Adrenal gland (tissue), 12 donors: ENCODE data around the gene KAZN. TPM values are rescaled to one million over a fixed set of nuclear protein-coding genes. Genes with fewer than 3 reads are reported as not detected.

Experiments used
- DNase-seq, 7 donors: peaks; one replicate each; pipeline ENCODE4 v3.0.0-alpha.2; 2019 to 2020
- H3K27ac ChIP-seq, 5 donors: fragments of 200-600 bp; sonication (generic) in 4 of 5; 1 replicate in 3 of 5; 2 replicates in 2 of 5; pipeline versions ENCODE4 v1.5.1 to v1.8.0; 2016 to 2020; ENCODE audit warnings: mild to moderate bottlenecking in 1 of 5
- H3K27me3 ChIP-seq: fragments of 200-600 bp; 2 replicates; pipeline ENCODE4 v1.8.0; 2021
- H3K36me3 ChIP-seq, 2 donors: fragments of 200-600 bp; replicated peaks in 1 of 2; 1 replicate in 1 of 2; 2 replicates in 1 of 2; pipeline versions ENCODE4 v1.5.1 to v1.8.0; 2018 to 2022
- H3K4me1 ChIP-seq, 2 donors: fragments of 200-600 bp; replicated peaks in 1 of 2; 1 replicate in 1 of 2; 2 replicates in 1 of 2; pipeline versions ENCODE4 v1.5.1 to v1.8.0; 2018 to 2021
- H3K4me3 ChIP-seq, 4 donors: fragments of 200-600 bp; sonication (generic) in 3 of 4; one replicate each; pipeline ENCODE4 v1.5.1; 2016 to 2018
- H3K9me3 ChIP-seq, 3 donors: fragments of 200-600 bp; sonication (generic) in 1 of 3; replicated peaks in 1 of 3; 1 replicate in 2 of 3; 2 replicates in 1 of 3; pipeline versions ENCODE4 v1.5.1 to v1.8.0; 2016 to 2021
- POLR2A ChIP-seq, 2 donors: fragments of 450-650 bp; IDR thresholded peaks; one replicate each; pipeline ENCODE4 v1.6.1; 2017; ENCODE audit warnings: antibody characterized with exemption in 2 of 2, mild to moderate bottlenecking in 2 of 2, moderate library complexity in 1 of 2
- WGBS, 4 donors: extraction: QIAGEN DNeasy Blood & Tissue Kit in 2 of 4; methylation state at CpG; one replicate each; pipeline versions ENCODE4 v1.1.5 to v1.1.7; 2013 to 2017; 5-methylcytosine and 5-hydroxymethylcytosine counted together
- intact Hi-C, 2 donors: fragments of 100-400 bp; cut with DNase I; formaldehyde crosslinking; loops; one replicate each; pipeline versions ENCODE4 v1.14.1 to v1.15.0; 2022 to 2023
- polyA plus RNA-seq, 3 donors: library from polyadenylated mRNA; stranded (reverse); fragments of 200-250 nt in 2 of 3; fragments of 350-450 nt in 1 of 3; fragmentation: Illumina TruSeq in 1 of 3; extraction: RNeasy Lipid Tissue Mini Kit (QIAGEN cat#74804) in 1 of 3; gene quantifications; one replicate each; pipeline ENCODE4 v1.2.3, GENCODE V29; 2013 to 2014
- total RNA-seq, 9 donors: library from RNA; depleted of rRNA in 4 of 9; stranded (reverse); fragments of >200 nt in 4 of 9; fragments of 120-200 nt in 1 of 9; fragmentation: NEBNext Ultra II Directional in 1 of 9; extraction: Animal tissue kit (Norgen Biotek cat#: 25700) in 1 of 9; gene quantifications; one replicate each; pipeline versions ENCODE4 v1.1.0 to v1.2.4, GENCODE V29; 2013 to 2023
- TF ChIP-seq, protein P1 (sequence below), 6 experiments: fragments of 450-650 bp in 4 of 6; fragments of 200-600 bp in 2 of 6; sonication (generic) in 1 of 6; IDR thresholded peaks; 1 replicate in 5 of 6; 2 replicates in 1 of 6; pipeline versions ENCODE4 v1.5.1 to v1.8.0; 2016 to 2021; ENCODE audit warnings: antibody characterized with exemption in 6 of 6, mild to moderate bottlenecking in 2 of 6, moderate library complexity in 1 of 6
- donor health status: healthy with polysubstance abuse.
- donor health status: Bipolar disorder and iron deficiency.
- donor health status: DM: yes; HTN: yes; CAD: no.
- donor health status: DM: no; HTN: no; CAD: no.
- donor health status: DM: no; HTN: no; CAD: no.
- donor health status: DM: yes; HTN: yes; CAD: no.

KAZN gene
- total and polyA plus RNA-seq, 12 donors, result 5.9 to 63.4 (median 29.5) TPM

DNA sequence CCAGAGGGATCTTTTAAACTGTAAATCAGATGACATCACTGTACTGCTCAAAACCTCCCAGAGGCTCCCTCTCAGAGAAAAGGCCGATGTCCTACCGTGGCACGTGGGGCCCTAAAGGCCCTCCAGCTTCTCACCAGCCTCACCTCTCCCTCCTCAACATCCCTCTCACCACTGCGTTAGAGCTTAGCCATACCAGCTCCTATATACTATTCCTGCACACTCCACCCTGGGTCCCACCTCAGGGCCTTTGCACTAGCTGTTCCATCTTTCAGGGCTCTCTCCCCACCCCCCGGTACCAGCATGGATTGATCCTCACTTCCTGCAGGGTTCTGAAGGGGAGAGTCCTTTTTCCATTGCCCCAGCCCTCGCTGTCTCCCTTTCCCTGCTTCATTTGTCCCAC, 111.8 kb downstream of the KAZN start:
- DNase-seq, result no peak
- H3K27me3 ChIP-seq, result no peaks in the 10 kb centered on the region
- no peaks in the 10 kb centered on the region for H3K4me1 ChIP-seq
- H3K27ac ChIP-seq, result no peak overlapping the region
- H3K9me3 ChIP-seq, result no peaks in the 10 kb centered on the region
- no peak for TF ChIP-seq POLR2A (IDR thresholded peaks at IDR 0.05)
- TF ChIP-seq, protein P1, sequence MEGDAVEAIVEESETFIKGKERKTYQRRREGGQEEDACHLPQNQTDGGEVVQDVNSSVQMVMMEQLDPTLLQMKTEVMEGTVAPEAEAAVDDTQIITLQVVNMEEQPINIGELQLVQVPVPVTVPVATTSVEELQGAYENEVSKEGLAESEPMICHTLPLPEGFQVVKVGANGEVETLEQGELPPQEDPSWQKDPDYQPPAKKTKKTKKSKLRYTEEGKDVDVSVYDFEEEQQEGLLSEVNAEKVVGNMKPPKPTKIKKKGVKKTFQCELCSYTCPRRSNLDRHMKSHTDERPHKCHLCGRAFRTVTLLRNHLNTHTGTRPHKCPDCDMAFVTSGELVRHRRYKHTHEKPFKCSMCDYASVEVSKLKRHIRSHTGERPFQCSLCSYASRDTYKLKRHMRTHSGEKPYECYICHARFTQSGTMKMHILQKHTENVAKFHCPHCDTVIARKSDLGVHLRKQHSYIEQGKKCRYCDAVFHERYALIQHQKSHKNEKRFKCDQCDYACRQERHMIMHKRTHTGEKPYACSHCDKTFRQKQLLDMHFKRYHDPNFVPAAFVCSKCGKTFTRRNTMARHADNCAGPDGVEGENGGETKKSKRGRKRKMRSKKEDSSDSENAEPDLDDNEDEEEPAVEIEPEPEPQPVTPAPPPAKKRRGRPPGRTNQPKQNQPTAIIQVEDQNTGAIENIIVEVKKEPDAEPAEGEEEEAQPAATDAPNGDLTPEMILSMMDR (IDR thresholded peaks at IDR 0.05), result no peak
- no peak overlapping the region for H3K4me3 ChIP-seq
- intact Hi-C loops, result no loop called here
- 91 to 96% (median 93%) methylated on average over 6 of the region's 6 CpGs for WGBS, 4 donors
- no peaks in the 10 kb centered on the region for H3K36me3 ChIP-seq

DNA sequence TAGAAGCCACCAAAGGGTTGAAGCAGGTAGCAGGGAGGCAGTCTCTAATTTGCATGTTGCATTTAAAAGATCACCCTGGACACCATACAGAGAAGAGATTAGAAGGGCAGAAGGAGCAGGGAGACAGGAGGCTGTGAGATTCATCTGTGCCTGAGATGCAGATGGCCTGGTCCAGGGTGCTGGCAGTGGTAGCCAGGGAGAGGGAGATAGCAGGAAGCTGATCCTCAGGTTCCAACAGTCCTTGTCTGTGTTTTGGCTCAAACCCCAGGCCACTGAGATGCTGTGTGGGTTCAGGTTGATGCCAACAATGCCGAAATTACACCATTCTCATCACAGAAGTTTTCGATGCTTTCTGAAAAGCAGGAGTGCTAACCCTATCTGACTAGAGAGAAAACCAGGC, 113.7 kb downstream of the KAZN start:
- Histone ChIP-seq H3K4me3 (no peak overlapping the region), H3K36me3 (no peaks in the 10 kb centered on the region), H3K4me1 (no peaks in the 10 kb centered on the region), H3K27ac (no peak overlapping the region), H3K27me3 (no peaks in the 10 kb centered on the region), H3K9me3 (no peaks in the 10 kb centered on the region)
- intact Hi-C loops, result no loop called here
- 72 to 89% (median 82%) methylated on average over 2 of the region's 2 CpGs for WGBS, 4 donors
- no peak for TF ChIP-seq POLR2A (IDR thresholded peaks at IDR 0.05)
- TF ChIP-seq, protein P1 (IDR thresholded peaks at IDR 0.05), result no peak
- DNase-seq, result no peak

DNA sequence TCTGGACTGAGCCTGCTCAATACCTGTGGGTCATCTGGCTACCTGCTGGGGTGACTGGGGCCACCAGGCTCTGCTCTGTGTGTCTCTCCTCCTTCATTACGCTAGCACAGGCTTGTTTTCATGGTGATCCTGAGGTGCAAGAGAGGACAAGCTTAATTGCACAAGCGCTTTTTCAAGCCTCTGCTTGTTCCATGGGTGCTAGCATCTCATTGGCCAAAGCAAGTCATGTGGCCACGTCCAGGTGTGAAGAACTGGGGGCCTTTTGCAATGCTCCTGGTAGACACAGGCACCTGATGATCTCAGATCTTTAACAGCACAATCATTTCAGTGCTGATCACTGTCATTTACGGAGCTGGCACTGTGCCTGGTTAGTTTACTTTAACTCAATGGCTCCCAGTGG, 114.6 kb downstream of the KAZN start:
- Histone ChIP-seq H3K9me3 (no peaks in the 10 kb centered on the region), H3K4me1 (no peaks in the 10 kb centered on the region), H3K27ac (no peak overlapping the region), H3K36me3 (no peaks in the 10 kb centered on the region), H3K27me3 (no peaks in the 10 kb centered on the region), H3K4me3 (no peak overlapping the region)
- DNase-seq, result no peak
- WGBS, 4 donors, result 55 to 84% (median 72%) methylated on average over 3 to 4 of the region's 4 CpGs
- intact Hi-C loops, result no loop called here
- TF ChIP-seq POLR2A (IDR thresholded peaks at IDR 0.05), result no peak
- TF ChIP-seq, protein P1 (IDR thresholded peaks at IDR 0.05), result no peak

DNA sequence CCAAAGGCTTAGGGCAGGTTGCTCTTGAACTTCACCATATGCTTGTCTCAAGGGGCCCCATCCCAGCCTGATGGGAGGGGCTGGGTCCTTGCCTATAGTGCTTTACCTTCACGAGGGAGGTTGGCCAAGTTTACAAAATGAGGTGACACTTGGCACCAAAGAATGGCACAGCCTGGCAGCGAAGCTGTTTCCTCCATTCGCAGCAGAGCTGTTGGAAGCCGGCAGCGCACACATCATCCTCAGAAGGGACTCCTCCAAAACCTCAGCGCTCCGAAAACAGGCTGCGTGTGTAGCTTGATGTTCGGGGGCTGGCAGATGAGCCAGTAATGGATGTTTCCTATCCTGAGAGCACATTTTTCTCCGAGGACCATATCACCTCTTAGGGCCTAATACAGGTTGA, 116.8 kb downstream of the KAZN start:
- TF ChIP-seq POLR2A (IDR thresholded peaks at IDR 0.05), result no peak
- TF ChIP-seq, protein P1 (IDR thresholded peaks at IDR 0.05), result no peak
- intact Hi-C loops, result no loop called here
- no peaks in the 10 kb centered on the region for H3K9me3 ChIP-seq
- H3K27ac ChIP-seq, result no peak overlapping the region
- WGBS, 4 donors, result 86 to 95% (median 91%) methylated on average over 10 of the region's 10 CpGs
- no peak for DNase-seq
- H3K4me3 ChIP-seq, result no peak overlapping the region
- no peaks in the 10 kb centered on the region for H3K27me3 ChIP-seq
- no peaks in the 10 kb centered on the region for H3K4me1 ChIP-seq
- no peaks in the 10 kb centered on the region for H3K36me3 ChIP-seq
